Measurements from ENCODE around the gene JAML. TPM values are rescaled to one million over a fixed set of nuclear protein-coding genes. Genes with fewer than 3 reads are reported as not detected.

JAML gene
- total RNA-seq, 2 donors from 2014 or later: 79.9 to 84.0 TPM

GRCh38 chr11:118209033-118209432 is 15.8 kb downstream of the JAML start:
- H3K4me1 Mint-ChIP-seq: peaks cover 59% of the 10 kb centered on the region
- no peak overlapping the region for H3K4me3 Mint-ChIP-seq
- H3K9me3 ChIP-seq (ENCODE audit: control insufficient read depth, low read length, poor library complexity, severe bottlenecking): no peaks in the 10 kb centered on the region
- DNase-seq (no peak), ATAC-seq (no peak)
- peaks cover 23% of the 10 kb centered on the region for H3K36me3 Mint-ChIP-seq (ENCODE audit: low read depth)
- H3K27ac Mint-ChIP-seq: no peak overlapping the region
- no peaks in the 10 kb centered on the region for H3K27me3 Mint-ChIP-seq

- Mint-ChIP-seq H3K36me3 (ENCODE audit: low read depth) (peaks cover 14% of the 10 kb centered on the region), H3K4me1 (peaks cover 42% of the 10 kb centered on the region), H3K27me3 (no peaks in the 10 kb centered on the region), H3K4me3 (peak overlapping the region; percentile 75), H3K27ac (no peak overlapping the region)
- ATAC-seq (no peak), DNase-seq (no peak)
- H3K9me3 ChIP-seq (ENCODE audit: control insufficient read depth, low read length, poor library complexity, severe bottlenecking): no peaks in the 10 kb centered on the region
Measured at GRCh38 chr11:118207079-118207478, 17.7 kb downstream of the JAML start.

GRCh38 chr11:118206391-118207031 is 18.3 kb downstream of the JAML start:
- Mint-ChIP-seq H3K27ac (no peak overlapping the region), H3K4me1 (peaks cover 37% of the 10 kb centered on the region), H3K27me3 (no peaks in the 10 kb centered on the region), H3K4me3 (peak overlapping the region; percentile 75), H3K36me3 (ENCODE audit: low read depth) (peaks cover 10% of the 10 kb centered on the region)
- no peak for DNase-seq
- no peaks in the 10 kb centered on the region for H3K9me3 ChIP-seq (ENCODE audit: control insufficient read depth, low read length, poor library complexity, severe bottlenecking)
- no peak for ATAC-seq

GRCh38 chr11:118205606-118206378 is 19.0 kb downstream of the JAML start:
- H3K27ac Mint-ChIP-seq: no peak overlapping the region
- ATAC-seq (no peak), DNase-seq (no peak)
- no peaks in the 10 kb centered on the region for H3K9me3 ChIP-seq (ENCODE audit: control insufficient read depth, low read length, poor library complexity, severe bottlenecking)
- H3K27me3 Mint-ChIP-seq: no peaks in the 10 kb centered on the region
- H3K4me1 Mint-ChIP-seq: peaks cover 35% of the 10 kb centered on the region
- no peak overlapping the region for H3K4me3 Mint-ChIP-seq
- H3K36me3 Mint-ChIP-seq (ENCODE audit: low read depth): peaks cover 10% of the 10 kb centered on the region

GRCh38 chr11:118202599-118203422 is 22.0 kb downstream of the JAML start:
- no peaks in the 10 kb centered on the region for H3K27me3 Mint-ChIP-seq
- no peak overlapping the region for H3K4me3 Mint-ChIP-seq
- H3K9me3 ChIP-seq (ENCODE audit: control insufficient read depth, low read length, poor library complexity, severe bottlenecking): no peaks in the 10 kb centered on the region
- ATAC-seq: peak; percentile 86
- H3K36me3 Mint-ChIP-seq (ENCODE audit: low read depth): peaks cover 5% of the 10 kb centered on the region
- H3K4me1 Mint-ChIP-seq: peaks cover 30% of the 10 kb centered on the region
- H3K27ac Mint-ChIP-seq: no peak overlapping the region
- peak; percentile 24 to 47 (median 41) for DNase-seq

GRCh38 chr11:118201966-118202365 is 22.8 kb downstream of the JAML start:
- Mint-ChIP-seq H3K27ac (no peak overlapping the region), H3K4me1 (peaks cover 26% of the 10 kb centered on the region), H3K27me3 (no peaks in the 10 kb centered on the region), H3K4me3 (no peak overlapping the region), H3K36me3 (ENCODE audit: low read depth) (peaks cover 5% of the 10 kb centered on the region)
- ATAC-seq (no peak), DNase-seq (no peak)
- H3K9me3 ChIP-seq (ENCODE audit: control insufficient read depth, low read length, poor library complexity, severe bottlenecking): no peaks in the 10 kb centered on the region

GRCh38 chr11:118200901-118201680 is 23.7 kb downstream of the JAML start:
- peak in 1 of 3 donors; percentile 19 for DNase-seq
- H3K9me3 ChIP-seq (ENCODE audit: control insufficient read depth, low read length, poor library complexity, severe bottlenecking): no peaks in the 10 kb centered on the region
- H3K27me3 Mint-ChIP-seq: no peaks in the 10 kb centered on the region
- peaks cover 17% of the 10 kb centered on the region for H3K4me1 Mint-ChIP-seq
- H3K36me3 Mint-ChIP-seq (ENCODE audit: low read depth): peaks cover 3% of the 10 kb centered on the region
- H3K27ac Mint-ChIP-seq: no peak overlapping the region
- ATAC-seq: peak; percentile 69
- H3K4me3 Mint-ChIP-seq: no peak overlapping the region

GRCh38 chr11:118200497-118200896 is 24.3 kb downstream of the JAML start:
- Mint-ChIP-seq H3K27ac (no peak overlapping the region), H3K4me3 (peak overlapping the region; percentile 55), H3K4me1 (peaks cover 11% of the 10 kb centered on the region), H3K27me3 (no peaks in the 10 kb centered on the region), H3K36me3 (ENCODE audit: low read depth) (peaks cover under 1% of the 10 kb centered on the region)
- DNase-seq (no peak), ATAC-seq (no peak)
- no peaks in the 10 kb centered on the region for H3K9me3 ChIP-seq (ENCODE audit: control insufficient read depth, low read length, poor library complexity, severe bottlenecking)

- ATAC-seq: no peak
- DNase-seq: no peak
- no peak overlapping the region for H3K27ac Mint-ChIP-seq
- H3K27me3 Mint-ChIP-seq: no peaks in the 10 kb centered on the region
- no peaks in the 10 kb centered on the region for H3K9me3 ChIP-seq (ENCODE audit: control insufficient read depth, low read length, poor library complexity, severe bottlenecking)
- H3K36me3 Mint-ChIP-seq (ENCODE audit: low read depth): no peaks in the 10 kb centered on the region
- H3K4me3 Mint-ChIP-seq: no peak overlapping the region
- peaks cover 7% of the 10 kb centered on the region for H3K4me1 Mint-ChIP-seq
Measured at GRCh38 chr11:118199135-118199534, 25.7 kb downstream of the JAML start.

- peaks cover 3% of the 10 kb centered on the region for H3K36me3 Mint-ChIP-seq (ENCODE audit: low read depth)
- peak overlapping the region; percentile 11 for H3K27ac Mint-ChIP-seq
- ATAC-seq: peak; percentile 40
- H3K4me3 Mint-ChIP-seq: no peak overlapping the region
- H3K9me3 ChIP-seq (ENCODE audit: control insufficient read depth, low read length, poor library complexity, severe bottlenecking): no peaks in the 10 kb centered on the region
- DNase-seq: peak; percentile 70 to 76 (median 74)
- H3K4me1 Mint-ChIP-seq: peaks cover 7% of the 10 kb centered on the region
- H3K27me3 Mint-ChIP-seq: no peaks in the 10 kb centered on the region
Measured at GRCh38 chr11:118198370-118198769, 26.4 kb downstream of the JAML start.

GRCh38 chr11:118194835-118195627 is 29.8 kb downstream of the JAML start:
- no peak overlapping the region for H3K27ac Mint-ChIP-seq
- no peaks in the 10 kb centered on the region for H3K9me3 ChIP-seq (ENCODE audit: control insufficient read depth, low read length, poor library complexity, severe bottlenecking)
- H3K27me3 Mint-ChIP-seq: no peaks in the 10 kb centered on the region
- H3K4me3 Mint-ChIP-seq: no peak overlapping the region
- peaks cover 5% of the 10 kb centered on the region for H3K36me3 Mint-ChIP-seq (ENCODE audit: low read depth)
- ATAC-seq: no peak
- peaks cover 7% of the 10 kb centered on the region for H3K4me1 Mint-ChIP-seq
- DNase-seq: no peak

- Mint-ChIP-seq H3K27me3 (no peaks in the 10 kb centered on the region), H3K4me3 (no peak overlapping the region), H3K4me1 (peaks cover 4% of the 10 kb centered on the region), H3K27ac (no peak overlapping the region), H3K36me3 (ENCODE audit: low read depth) (peaks cover 5% of the 10 kb centered on the region)
- no peaks in the 10 kb centered on the region for H3K9me3 ChIP-seq (ENCODE audit: control insufficient read depth, low read length, poor library complexity, severe bottlenecking)
- ATAC-seq (no peak), DNase-seq (no peak)
Measured at GRCh38 chr11:118193910-118194566, 30.8 kb downstream of the JAML start.

Measured in T-helper 17 cell (primary cell).